HepG2 (cell line): ENCODE measurements around the gene RAMP3. TPM values are rescaled to one million over a fixed set of nuclear protein-coding genes. Genes with fewer than 3 reads are reported as not detected.
A peak's percentile ranks its signal among the peaks of the same experiment; 100 is the strongest.

ENCODE experiments used
- DR1 ChIP-seq: sonication (generic); formaldehyde crosslinking; IDR thresholded peaks from 2 replicates; pipeline ENCODE4 v1.8.0; 2021; ENCODE audit warnings: mild to moderate bottlenecking, missing genetic modification reagents, inconsistent platforms
- KDM3A ChIP-seq: IDR thresholded peaks from 2 replicates; pipeline ENCODE4 v1.6.1; 2018; ENCODE audit warnings: low read depth, missing compliant biosample characterization
- MAFF ChIP-seq: IDR thresholded peaks from 2 replicates; pipeline ENCODE4 v1.6.1; 2011; ENCODE audit warnings: low read depth, low read length, improper control_type of control experiment
- RAD21 ChIP-seq: fragments of 450-650 bp; formaldehyde crosslinking; IDR thresholded peaks from 2 replicates; pipeline ENCODE4 v1.5.0; 2020; ENCODE audit warnings: mild to moderate bottlenecking
- REXO4 ChIP-seq: sonication (generic); formaldehyde crosslinking; IDR thresholded peaks from 2 replicates; pipeline ENCODE4 v1.8.0; 2022; ENCODE audit warnings: missing genetic modification reagents, mild to moderate bottlenecking, borderline replicate concordance
- RFX5 ChIP-seq: IDR thresholded peaks from 2 replicates; pipeline ENCODE4 v1.6.1; 2011; ENCODE audit warnings: low read depth, low read length, improper control_type of control experiment
- RNF2 ChIP-seq: fragments of 450-650 bp; conservative IDR thresholded peaks from 2 replicates; pipeline ENCODE4 v1.6.1; 2016; ENCODE audit warnings: low read depth
- SMAD1 ChIP-seq: sonication (generic); formaldehyde crosslinking; IDR thresholded peaks from 2 replicates; pipeline ENCODE4 v1.4.0; 2020; ENCODE audit warnings: missing genetic modification reagents, low read depth, mild to moderate bottlenecking, borderline replicate concordance
- SP1 ChIP-seq, 2 experiments: fragments of 450-650 bp in 1 of 2; sonication (generic) in 1 of 2; formaldehyde crosslinking in 1 of 2; IDR thresholded peaks; 2 replicates each; pipeline versions ENCODE4 v1.4.0 to v1.6.1; 2016 to 2020; ENCODE audit warnings: missing genetic modification reagents in 1 of 2
- SRF ChIP-seq: IDR thresholded peaks from 2 replicates; pipeline ENCODE4 v1.6.1; 2011; ENCODE audit warnings: mild to moderate bottlenecking, low read depth, low read length, moderate library complexity
- TMF1 ChIP-seq: sonication (generic); formaldehyde crosslinking; IDR thresholded peaks from 2 replicates; pipeline ENCODE4 v1.8.1; 2022; ENCODE audit warnings: low read depth, missing genetic modification reagents
- ZBTB42 ChIP-seq: sonication (generic); formaldehyde crosslinking; IDR thresholded peaks from 2 replicates; pipeline ENCODE4 v1.5.0; 2020; ENCODE audit warnings: mild to moderate bottlenecking, missing genetic modification reagents
- ZKSCAN8 ChIP-seq: IDR thresholded peaks from 2 replicates; pipeline ENCODE4 v1.6.1; 2016; ENCODE audit warnings: borderline replicate concordance, missing genetic modification reagents, missing compliant biosample characterization
- ZNF12 ChIP-seq: sonication (generic); formaldehyde crosslinking; IDR thresholded peaks from 2 replicates; pipeline ENCODE4 v1.5.0; 2020; ENCODE audit warnings: missing genetic modification reagents
- ZNF234 ChIP-seq: sonication (generic); formaldehyde crosslinking; conservative IDR thresholded peaks from 2 replicates; pipeline ENCODE4 v1.5.1; 2020; ENCODE audit warnings: mild to moderate bottlenecking, missing genetic modification reagents
- ZNF564 ChIP-seq: sonication (generic); formaldehyde crosslinking; IDR thresholded peaks from 2 replicates; pipeline ENCODE4 v1.8.1; 2023; ENCODE audit warnings: mild to moderate bottlenecking, missing genetic modification reagents
- polyA plus RNA-seq, 8 experiments: library from polyadenylated mRNA; depleted of rRNA in 3 of 8; stranded (reverse) in 7 of 8; unstranded in 1 of 8; fragments of >200 nt; fragmentation: Illumina TruSeq in 4 of 8; extraction: Trizol in 4 of 8; gene quantifications; 2 replicates each; pipeline versions ENCODE4 v1.2.1 to v1.2.3, GENCODE V29; 2011 to 2016; ENCODE audit warnings: low read depth in 4 of 8, missing spikeins in 1 of 8, mixed read lengths in 1 of 8; ENCODE audit not compliant: insufficient read depth in 1 of 8
- total RNA-seq, 5 experiments: library from RNA; depleted of rRNA; stranded (reverse); fragments of >200 nt; fragmentation: Illumina TruSeq; extraction: Trizol; gene quantifications; 2 replicates each; pipeline ENCODE4 v1.2.3, GENCODE V29; 2016; ENCODE audit warnings: low read depth in 1 of 5
- TF ChIP-seq, protein P1 (sequence below): IDR thresholded peaks from 2 replicates; pipeline ENCODE4 v1.6.1; 2016; ENCODE audit warnings: missing compliant biosample characterization, missing genetic modification reagents, borderline replicate concordance
- TF ChIP-seq, protein P2 (sequence below): sonication (generic); formaldehyde crosslinking; IDR thresholded peaks from 2 replicates; pipeline ENCODE4 v1.4.0; 2020; ENCODE audit warnings: missing genetic modification reagents
- TF ChIP-seq, protein P3 (sequence below): sonication (generic); formaldehyde crosslinking; IDR thresholded peaks from 2 replicates; pipeline ENCODE4 v1.5.0; 2020; ENCODE audit warnings: mild to moderate bottlenecking, missing genetic modification reagents
- TF ChIP-seq, protein P4 (sequence below): sonication (generic); formaldehyde crosslinking; IDR thresholded peaks from 2 replicates; pipeline ENCODE4 v1.8.0; 2022; ENCODE audit warnings: missing genetic modification reagents, mild to moderate bottlenecking, moderate library complexity, borderline replicate concordance

RAMP3 gene
- total and polyA plus RNA-seq, 2 of the 13 experiments (the other 11 are each of a cell fraction or from before 2014, with no cell fraction given), result not detected

DNA sequence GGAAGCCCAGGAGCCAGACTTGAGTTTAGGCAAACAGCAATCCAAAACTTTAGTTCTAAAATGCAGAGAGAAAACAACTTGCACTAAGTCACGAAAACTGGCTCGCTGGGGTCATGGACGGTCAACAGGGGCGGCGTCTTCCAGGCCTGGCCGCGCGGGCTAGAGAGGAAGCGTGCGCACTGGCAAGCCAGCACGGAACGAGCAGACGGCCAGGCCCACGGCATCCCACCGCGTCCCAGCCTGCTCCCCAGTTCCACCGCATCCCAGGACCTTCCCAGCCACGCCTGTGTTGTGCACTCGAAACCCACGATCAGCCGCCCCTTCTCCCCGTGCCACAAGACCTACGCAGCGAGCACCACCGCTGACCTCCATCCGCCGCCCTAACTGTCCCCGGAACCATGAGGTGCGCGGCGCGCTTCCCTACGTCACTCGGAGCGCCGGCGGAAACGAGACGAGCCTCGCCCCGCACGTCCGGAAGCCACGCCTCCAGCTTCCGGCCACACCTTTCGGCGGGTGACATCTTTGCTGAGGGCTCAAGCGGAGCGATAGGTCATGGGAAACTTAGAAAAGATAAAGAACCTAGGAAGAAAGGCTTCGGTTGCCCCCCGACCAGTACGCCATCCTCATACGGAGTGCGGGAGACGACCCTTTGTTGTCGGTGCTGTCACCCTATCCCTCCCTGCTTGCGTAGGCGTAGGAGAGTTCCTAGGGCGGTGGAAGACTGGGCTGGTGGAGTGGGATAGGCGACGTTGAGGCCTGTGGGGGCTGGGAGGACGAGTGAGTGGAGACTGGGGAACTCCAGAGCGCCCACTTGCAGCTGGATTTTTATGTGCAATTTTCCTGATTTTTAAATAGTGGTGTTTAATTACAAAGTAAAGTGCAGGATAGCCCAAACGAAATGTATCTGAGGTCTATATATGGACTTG is 46.0 kb upstream of the RAMP3 start, which contains the start of gene TBRG4 (continued):
- TF ChIP-seq, protein P1, sequence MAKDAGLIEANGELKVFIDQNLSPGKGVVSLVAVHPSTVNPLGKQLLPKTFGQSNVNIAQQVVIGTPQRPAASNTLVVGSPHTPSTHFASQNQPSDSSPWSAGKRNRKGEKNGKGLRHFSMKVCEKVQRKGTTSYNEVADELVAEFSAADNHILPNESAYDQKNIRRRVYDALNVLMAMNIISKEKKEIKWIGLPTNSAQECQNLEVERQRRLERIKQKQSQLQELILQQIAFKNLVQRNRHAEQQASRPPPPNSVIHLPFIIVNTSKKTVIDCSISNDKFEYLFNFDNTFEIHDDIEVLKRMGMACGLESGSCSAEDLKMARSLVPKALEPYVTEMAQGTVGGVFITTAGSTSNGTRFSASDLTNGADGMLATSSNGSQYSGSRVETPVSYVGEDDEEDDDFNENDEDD (CRISPR knock-in tag), result peak; percentile 77
- TF ChIP-seq RNF2 (peak; percentile 84; the same call in 1 of the 2 replicates), DR1 (CRISPR knock-in tag) (peak; percentile 92), TMF1 (CRISPR knock-in tag) (no peak; the same call in none of the 2 replicates), KDM3A (CRISPR knock-in tag) (peak; percentile 82; the same call in 1 of the 2 replicates), ZNF12 (CRISPR knock-in tag) (no peak), ZKSCAN8 (no peak), MAFF (no peak), ZNF564 (CRISPR knock-in tag) (0 out of 2 replicates have a peak, but pooled peaks have one; percentile 24), SP1 (IDR thresholded peaks at IDR 0.05) (no peak), SP1 (CRISPR knock-in tag; IDR thresholded peaks at IDR 0.05) (peak; percentile 95), RAD21 (peak; percentile 43; the same call in 1 of the 2 replicates), SRF (peak; percentile 76), REXO4 (no peak), RFX5 (no peak; the same call in 1 of the 2 replicates), SMAD1 (CRISPR knock-in tag) (peak; percentile 94; the same call in 1 of the 2 replicates), ZNF234 (CRISPR knock-in tag) (no peak), ZBTB42 (CRISPR knock-in tag) (peak; percentile 94; the same call in 1 of the 2 replicates)
- TF ChIP-seq, protein P2, sequence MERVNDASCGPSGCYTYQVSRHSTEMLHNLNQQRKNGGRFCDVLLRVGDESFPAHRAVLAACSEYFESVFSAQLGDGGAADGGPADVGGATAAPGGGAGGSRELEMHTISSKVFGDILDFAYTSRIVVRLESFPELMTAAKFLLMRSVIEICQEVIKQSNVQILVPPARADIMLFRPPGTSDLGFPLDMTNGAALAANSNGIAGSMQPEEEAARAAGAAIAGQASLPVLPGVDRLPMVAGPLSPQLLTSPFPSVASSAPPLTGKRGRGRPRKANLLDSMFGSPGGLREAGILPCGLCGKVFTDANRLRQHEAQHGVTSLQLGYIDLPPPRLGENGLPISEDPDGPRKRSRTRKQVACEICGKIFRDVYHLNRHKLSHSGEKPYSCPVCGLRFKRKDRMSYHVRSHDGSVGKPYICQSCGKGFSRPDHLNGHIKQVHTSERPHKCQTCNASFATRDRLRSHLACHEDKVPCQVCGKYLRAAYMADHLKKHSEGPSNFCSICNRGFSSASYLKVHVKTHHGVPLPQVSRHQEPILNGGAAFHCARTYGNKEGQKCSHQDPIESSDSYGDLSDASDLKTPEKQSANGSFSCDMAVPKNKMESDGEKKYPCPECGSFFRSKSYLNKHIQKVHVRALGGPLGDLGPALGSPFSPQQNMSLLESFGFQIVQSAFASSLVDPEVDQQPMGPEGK, result peak; percentile 38
- TF ChIP-seq, protein P3, sequence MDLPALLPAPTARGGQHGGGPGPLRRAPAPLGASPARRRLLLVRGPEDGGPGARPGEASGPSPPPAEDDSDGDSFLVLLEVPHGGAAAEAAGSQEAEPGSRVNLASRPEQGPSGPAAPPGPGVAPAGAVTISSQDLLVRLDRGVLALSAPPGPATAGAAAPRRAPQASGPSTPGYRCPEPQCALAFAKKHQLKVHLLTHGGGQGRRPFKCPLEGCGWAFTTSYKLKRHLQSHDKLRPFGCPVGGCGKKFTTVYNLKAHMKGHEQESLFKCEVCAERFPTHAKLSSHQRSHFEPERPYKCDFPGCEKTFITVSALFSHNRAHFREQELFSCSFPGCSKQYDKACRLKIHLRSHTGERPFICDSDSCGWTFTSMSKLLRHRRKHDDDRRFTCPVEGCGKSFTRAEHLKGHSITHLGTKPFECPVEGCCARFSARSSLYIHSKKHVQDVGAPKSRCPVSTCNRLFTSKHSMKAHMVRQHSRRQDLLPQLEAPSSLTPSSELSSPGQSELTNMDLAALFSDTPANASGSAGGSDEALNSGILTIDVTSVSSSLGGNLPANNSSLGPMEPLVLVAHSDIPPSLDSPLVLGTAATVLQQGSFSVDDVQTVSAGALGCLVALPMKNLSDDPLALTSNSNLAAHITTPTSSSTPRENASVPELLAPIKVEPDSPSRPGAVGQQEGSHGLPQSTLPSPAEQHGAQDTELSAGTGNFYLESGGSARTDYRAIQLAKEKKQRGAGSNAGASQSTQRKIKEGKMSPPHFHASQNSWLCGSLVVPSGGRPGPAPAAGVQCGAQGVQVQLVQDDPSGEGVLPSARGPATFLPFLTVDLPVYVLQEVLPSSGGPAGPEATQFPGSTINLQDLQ (CRISPR knock-in tag), result 0 out of 2 replicates have a peak, but pooled peaks have one; percentile 29
- TF ChIP-seq, protein P4, sequence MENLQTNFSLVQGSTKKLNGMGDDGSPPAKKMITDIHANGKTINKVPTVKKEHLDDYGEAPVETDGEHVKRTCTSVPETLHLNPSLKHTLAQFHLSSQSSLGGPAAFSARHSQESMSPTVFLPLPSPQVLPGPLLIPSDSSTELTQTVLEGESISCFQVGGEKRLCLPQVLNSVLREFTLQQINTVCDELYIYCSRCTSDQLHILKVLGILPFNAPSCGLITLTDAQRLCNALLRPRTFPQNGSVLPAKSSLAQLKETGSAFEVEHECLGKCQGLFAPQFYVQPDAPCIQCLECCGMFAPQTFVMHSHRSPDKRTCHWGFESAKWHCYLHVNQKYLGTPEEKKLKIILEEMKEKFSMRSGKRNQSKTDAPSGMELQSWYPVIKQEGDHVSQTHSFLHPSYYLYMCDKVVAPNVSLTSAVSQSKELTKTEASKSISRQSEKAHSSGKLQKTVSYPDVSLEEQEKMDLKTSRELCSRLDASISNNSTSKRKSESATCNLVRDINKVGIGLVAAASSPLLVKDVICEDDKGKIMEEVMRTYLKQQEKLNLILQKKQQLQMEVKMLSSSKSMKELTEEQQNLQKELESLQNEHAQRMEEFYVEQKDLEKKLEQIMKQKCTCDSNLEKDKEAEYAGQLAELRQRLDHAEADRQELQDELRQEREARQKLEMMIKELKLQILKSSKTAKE (CRISPR knock-in tag), result peak; percentile 72
